EH (cell line): ENCODE results near the gene CAT.

ENCODE experiments used
- DNase-seq: peaks from one replicate; pipeline ENCODE4 v3.0.0-alpha.2; 2015; ENCODE audit warnings: low read depth

CAT gene

DNA sequence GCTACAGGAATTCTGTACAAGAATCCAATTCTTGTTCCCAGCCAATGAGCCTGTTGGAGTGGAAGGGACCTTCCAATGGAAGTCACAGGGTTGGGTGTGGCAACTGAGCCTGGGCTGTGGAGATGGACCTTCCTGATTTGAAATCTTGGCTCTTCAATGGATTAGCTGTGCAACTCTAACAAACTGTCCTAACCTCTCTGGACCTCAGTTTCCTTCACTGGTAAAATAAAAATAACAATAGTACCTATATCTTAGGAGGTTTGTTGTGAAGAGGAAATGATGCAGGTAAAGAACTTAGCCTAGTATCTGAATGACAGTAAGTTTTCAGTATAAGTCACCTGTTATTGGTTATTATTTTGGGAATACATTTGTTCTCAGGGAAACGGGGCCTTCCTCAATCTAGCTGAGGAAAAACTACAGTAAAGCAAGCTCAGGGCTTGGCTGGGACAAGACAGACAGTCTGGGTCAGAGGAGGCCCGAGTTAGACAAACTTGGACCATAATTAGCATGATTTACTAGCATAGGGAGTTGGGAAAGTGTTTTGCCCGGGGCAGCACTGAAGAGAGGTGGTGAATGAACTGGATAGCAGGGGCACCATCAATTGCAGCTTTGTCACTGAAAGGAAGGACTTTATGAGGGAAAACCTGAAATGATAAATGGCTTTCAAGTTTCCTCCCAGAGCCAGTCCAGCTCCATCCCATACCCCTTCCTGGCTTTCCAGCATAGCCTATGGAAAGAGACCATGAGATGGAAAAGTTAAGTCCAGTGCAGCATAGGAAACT is 61.2 kb downstream of the CAT start:
- DNase-seq: no peak

DNA sequence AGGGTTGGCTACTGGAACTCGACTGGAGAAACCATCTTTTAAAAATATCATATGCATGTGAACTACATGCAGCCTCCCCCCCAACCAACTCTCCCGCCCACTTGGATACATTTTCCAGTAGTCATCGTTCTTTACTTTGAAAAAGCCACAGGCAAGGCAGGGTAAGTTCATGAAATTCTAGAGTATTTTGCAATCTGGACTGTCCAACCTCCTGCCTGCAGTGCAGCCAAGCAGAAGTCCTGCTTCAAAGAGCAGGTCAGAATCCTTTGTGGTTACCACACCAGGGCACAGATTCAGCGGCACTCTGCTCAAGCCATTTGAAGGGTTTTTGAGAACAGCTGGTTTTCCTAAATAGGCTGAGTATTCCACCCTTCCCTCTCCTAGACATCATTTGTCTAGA is 62.8 kb downstream of the CAT start:
- peak; percentile 73 for DNase-seq

DNA sequence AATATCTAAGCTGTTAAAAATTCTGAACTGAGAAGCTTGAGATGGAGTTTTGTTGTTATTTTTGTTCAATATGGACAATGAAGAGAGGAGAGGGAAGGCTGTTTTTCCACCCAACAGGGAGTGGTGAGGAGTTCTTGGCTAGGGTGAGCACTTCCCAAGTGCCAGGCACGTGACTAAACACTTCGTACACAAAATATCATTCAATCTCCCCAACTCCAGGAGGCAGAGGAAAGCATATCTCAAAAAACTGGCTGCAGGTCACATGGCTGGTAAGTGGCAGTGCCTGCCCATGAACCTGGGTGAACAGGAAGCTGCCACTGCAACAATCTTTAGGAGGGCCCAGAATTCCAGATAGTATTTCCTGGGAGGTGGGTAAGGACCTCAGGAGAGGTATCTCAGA is 63.2 kb downstream of the CAT start:
- no peak for DNase-seq

DNA sequence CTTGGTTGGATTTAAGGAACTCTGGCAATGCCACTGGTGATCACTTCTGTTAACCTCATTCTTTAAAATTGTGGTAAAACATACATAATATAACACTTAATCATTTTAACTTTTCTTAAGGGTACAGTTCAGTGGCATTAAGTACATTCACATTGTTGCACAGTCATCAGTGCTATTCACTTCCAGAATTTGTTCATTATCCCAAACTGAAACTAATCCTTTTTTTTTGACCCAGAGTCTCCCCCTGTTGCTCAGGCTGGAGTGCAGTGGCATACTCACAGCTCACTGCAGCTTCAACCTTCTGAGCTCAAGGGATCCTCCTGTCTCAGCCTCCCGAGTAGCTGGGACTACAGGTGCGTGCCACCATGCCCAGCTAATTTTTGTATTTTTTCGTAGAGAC is 64.2 kb downstream of the CAT start:
- no peak for DNase-seq

DNA sequence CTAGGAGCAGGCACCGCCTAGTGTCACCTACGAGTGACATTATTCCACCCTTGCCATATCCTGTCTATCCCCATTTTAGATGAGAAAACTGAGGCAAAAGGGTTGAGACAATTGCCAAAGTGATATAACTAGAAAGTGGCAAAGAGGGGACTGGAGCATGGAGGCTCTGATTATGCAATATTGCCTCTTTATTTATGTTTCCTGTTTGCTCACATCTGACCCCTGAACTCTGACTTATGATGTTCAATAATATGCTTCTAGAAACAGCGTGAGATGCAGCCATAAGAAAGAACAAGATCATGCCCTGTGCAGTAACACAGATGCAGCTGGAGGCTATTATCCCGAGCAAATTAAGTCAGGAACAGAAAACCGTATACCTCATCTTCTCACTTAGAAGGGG is 67.1 kb downstream of the CAT start:
- no peak for DNase-seq

DNA sequence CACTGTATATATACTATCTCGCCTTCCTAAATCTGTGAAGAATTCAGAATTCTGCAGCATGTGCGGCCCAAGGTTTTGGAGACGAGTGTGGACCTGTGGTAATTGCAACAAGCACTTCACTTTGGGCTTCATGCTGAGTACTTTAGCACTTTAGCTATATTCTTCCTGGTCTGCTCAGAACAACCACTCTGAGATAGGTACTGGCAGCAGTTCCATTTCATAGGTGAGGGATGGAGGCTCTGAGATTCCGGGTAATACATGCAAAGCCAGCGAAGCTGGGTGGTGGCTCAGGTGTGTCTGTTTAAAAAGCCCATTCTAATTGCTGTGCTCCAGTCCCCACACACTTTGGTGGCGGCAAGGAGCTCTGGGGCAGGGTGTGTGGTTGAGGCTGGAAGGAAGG is 68.4 kb downstream of the CAT start:
- no peak for DNase-seq

DNA sequence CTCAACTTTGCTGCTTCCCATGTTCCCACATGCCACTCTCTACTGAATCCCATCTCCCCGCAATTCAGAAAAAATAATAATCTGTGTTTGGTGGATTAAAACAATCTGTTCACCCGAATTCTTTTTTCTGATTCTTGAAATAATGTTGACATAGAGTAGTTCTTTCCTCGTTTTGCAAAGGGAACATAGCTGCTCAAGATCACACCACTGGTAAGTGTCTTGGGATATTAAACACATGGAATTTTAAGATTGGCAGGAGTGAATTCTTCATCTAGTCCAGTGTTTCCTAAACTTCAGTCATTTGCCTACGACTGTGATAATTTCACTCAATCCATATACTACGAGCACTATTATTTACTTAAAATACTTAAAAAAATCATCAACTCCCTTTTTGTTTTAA is 68.9 kb downstream of the CAT start:
- no peak for DNase-seq

DNA sequence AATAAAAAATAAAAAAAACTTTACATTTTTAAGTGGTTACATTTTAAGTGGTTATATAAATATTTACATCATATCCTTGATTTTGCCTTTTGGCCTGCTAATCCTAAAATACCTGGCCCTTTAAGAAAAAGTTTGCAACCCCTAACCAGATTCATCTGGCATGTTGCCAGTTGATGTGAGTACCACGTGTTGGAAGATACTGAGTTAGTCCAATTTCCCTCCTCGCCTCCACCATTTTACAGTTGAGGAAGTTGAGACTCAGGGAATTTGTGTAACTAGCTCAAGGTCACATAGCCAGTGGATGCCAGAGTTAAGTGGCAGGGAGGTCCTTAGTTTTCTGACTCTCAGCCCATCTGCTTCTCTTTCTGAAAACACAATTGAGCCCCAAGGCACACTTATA is 69.8 kb downstream of the CAT start:
- no peak for DNase-seq

DNA sequence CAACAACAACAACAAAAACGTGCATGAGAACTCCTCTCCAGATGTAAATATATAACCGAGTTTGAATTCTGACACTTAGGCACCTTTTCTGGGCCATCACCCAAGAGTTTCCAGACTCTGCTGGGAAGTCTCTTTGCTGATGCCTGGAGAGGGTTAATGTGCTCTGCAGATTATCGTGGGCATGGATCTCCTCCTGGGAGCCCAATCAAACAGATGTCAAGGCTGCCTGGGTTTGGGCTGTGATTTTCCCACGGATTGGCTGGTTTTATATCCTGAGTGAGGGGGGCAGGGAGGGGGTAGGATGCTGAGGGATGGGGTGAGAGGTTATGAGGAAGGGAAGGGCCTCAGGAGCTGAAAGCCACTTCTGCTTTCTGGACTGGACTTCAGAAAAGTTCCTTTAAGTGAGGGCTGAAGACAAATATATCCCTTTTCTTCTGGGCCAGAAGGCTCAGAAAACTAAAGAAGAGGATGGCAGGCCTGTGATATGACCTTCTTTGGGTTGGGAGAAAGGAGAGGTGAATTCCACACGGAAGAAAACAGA is 70.7 kb downstream of the CAT start:
- no peak for DNase-seq

DNA sequence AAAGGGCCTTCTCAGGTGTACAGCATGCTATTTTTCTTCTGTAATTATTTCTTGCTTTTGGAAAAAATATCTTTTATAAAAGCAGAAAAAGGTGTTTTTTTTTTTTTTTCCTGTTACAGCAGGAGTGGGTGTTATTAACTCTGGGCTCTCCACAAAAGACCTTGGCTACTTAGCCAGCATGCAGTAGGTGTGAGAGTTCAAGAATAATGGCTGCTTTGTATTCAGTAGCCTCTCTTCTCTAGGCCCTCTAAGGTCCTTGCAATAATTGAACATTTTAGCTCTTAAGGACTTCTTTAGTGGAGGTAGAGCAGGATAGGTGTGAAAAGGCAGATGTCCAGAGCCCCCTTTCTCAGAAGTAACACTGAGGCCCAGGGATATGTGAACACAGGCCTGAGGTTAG is 71.5 kb downstream of the CAT start:
- no peak for DNase-seq

DNA sequence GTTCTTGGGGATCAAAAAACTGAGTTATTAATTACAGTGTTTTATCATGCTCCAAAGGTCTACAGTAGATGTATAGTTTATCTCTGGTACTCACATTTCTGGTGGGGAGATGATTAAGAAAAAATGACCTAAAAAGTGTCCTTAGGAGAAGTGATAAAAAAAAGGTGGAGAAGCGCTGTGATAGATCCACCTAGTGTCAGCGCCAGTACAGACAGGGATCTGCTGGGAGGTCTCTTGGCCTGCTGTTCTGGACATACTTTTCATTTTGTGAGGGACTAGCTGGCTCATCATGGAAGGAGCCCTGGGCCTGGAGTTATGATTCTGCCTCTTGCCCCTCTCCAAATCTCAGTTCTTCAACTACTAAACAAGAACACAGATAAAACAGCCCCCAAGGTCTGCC is 71.9 kb downstream of the CAT start:
- no peak for DNase-seq

DNA sequence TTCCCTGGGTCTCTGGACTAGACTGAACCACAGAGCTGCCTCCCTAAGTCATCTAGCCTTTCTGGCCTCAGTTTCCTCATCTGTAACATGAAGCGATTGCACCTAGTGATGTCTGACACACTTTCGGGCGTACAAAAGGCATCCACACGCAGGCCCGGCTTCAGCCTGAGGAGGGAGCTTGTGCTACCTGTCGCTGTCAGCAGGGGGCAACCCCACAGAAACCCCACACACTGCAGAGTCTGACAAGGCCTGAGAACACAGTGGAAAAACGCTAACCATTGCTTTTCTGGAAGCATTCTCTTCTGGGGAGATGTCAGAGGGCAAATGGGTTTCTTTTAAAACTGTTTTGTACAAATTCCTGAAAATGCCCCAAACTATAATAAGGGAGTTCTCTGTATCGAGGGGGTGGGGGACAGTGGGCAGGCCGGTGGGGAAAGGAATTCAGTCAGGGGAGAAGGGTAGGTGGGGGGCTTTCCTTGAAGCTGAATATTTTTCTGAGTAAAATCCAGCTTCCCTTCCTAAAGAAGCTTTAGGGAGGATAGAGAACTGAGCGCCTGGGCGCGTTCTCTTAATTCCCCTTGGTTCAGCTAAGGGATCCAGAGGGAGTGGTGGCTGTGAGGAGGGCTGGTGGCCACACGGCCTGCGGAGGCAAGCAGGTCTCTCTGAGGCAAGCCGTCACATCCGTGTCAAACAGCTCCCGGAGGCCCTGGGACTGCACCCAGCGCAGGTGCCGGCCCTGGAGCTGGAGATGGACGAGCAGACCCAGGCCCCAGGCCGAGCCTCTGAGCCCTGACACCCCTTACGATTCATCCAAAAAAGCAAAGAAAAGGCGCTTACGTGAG is 74.3 kb downstream of the CAT start:
- peak; percentile 52 for DNase-seq

DNA sequence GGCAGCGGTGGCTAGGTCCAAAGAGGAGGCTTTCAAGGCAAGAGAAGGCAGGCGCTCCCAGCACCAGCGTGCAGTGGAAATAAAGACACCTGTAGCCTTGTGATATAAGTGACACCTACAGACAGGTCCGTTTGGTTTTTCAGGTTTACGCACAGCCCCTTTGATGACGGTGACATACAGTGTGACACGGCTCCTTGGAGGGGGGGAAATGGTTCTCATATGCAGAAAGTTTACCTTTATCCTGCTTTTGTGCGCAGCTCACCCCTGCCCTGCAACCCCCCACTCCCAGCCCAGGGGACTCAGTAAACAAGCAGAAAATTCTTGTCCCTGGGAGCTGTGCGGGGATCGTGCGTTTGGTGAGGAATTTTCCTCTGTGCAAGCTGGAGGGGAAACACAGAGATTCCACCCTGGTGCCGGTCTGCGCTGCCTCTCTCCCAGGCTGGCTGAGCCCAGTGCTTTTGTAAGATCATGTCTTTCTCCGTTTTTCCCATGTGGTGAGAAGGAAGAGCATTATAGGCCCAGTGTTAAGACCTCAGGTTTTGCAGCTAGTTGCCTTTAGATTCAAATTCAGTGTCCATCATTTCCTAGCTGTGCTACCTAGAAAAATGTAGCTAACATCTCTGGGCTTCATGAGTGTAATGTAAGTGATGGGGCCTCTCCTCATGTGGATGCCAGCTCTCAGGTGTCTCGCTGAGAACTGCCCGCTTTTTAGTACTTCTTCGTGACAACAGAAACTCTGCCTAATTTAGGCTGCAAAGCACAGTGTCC is 75.1 kb downstream of the CAT start, which contains the start of gene ELF5:
Gene ELF5, minus strand, starts transcription at position 113 of the 768 bp plus-strand sequence. CDS start 8,045 bp downstream, outside the sequence.
- DNase-seq: no peak

DNA sequence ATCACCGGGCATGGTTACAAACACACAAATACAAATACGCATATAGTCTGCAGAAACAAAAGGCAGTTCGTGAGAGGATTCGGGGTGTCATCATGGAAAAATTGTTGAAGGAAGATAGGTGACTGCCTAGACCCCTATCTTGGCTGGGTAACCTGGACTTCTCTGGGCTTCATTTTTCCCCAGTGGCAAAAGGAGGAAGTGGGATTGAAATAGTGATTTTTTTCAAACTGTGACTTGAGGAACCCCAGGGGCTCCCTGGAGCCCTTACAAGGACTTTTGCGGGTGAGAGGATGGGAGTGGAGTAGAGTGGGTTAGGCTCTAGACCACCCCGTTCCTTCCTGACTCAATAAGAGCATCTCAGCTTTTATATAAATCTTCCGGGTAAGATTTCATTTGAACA is 75.9 kb downstream of the CAT start:
- no peak for DNase-seq

DNA sequence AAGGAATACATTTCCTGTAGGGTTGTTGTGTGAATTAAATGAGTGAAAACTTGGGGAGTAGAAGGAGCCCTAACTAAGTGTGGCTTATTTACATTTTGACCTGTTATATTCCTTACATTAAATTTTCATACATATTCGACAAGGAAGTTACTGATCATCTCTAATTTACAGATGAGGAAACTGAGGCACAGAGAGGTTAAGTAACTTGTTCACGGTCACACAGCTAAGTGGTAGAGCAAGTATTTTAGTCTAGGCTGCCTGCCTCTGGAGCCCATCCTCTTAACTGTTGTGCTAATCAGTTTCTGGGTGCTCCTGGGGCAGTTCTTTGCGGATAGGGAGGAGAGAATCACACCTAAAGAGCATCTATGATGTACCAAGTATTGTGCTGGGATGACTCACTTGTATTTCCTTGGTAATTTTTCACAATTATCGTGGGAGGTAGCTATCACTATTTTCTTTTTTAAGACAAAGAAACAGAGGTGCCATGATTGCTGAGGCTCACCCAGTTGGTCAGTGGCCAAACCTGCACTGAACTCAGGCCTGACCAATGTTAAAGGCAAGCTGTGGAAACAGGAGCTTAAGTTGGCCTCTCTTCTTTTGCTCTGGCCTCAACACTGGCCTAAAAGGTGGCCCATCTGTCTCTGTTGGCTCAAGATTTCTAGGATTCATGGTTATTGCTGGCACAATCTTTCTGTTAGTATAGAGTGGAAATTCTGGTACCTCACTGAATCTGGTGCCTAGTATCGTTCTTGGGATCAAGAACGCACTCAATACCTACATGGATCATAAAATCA is 77.7 kb downstream of the CAT start:
- DNase-seq: no peak

DNA sequence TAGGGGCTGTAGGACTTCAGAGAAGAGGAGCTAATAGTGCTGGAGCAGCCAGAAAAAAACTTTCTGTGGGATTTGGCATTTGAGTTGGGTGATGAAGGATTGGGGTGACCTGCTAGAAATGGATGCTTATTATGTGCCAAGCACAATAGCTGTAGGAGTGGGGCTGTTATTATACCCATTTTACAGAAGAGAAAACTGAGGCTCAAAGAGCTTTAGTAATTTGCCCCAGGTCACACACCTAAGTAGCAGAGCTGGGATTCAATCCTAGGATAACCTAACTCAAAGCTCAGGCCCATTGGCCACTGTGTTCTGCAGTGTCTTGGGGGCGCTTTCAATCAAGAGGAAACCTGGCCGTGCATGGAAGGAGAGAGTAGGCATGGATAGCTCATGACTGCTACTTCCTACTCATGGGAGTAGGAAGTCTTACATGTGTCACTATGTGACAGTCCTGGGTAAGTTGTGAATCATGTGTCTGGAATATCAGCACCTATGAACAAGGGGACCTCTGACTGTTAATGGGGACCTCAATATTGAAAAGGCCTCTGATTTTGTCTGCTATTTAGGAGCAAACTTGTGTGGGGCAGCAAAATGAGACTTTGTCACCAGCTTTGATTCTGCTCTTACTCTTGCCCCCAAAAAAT is 81.0 kb downstream of the CAT start:
- no peak for DNase-seq

DNA sequence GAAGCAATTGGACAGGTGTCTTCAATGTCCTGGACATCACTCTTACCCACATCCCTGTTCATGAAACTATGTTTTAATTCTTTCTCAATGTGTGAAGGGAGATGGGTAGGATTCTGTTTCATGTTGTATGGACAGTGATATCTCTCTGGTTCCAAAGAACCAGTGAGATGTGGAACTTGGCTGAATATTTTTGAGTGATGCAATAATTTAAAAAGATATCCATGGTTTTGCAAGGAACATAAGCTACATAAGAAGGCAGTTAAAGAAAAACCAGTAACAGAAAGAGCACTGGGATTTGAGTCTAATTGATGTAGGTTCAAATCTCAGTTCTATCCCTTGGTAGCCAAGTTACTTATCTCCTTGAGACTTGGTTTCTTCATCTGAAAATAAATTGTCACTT is 82.5 kb downstream of the CAT start:
- DNase-seq: no peak
